Stimulated activated CD4-positive, alpha-beta T cell treated with anti-CD3 and anti-CD28 coated beads, Interleukin-1b, Interleukin-23, amount 100 ng/mL, for 1 hour (primary cell): ENCODE data around the gene PPT2.
"Not testable (repeated sequence)": the region's sequence is repeated elsewhere in the genome, so short reads cannot be mapped to it uniquely, and the experiment has no call there.

Source experiments
- DNase-seq, 2 donors: peaks; one replicate each; pipeline ENCODE4 v3.0.0-alpha.2; 2020; ENCODE audit warnings: low read depth in 2 of 2

Gene PPT2

DNA sequence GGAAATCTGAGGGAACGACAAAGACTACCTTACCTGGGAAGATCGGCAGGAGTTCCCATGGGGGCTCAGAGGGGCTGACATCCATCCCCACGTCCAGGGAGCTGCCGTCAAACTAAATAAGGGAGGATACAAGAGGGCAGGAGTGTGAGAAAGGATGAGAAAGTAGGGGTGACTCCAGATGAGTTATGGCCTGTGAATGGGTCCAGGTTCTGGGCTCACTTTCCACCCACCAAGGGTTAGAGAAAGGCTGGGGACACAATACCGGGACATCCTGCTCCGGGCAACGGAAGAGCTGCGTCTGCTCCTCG lies 26.6 kb upstream of the PPT2 start:
- no peak for DNase-seq

DNA sequence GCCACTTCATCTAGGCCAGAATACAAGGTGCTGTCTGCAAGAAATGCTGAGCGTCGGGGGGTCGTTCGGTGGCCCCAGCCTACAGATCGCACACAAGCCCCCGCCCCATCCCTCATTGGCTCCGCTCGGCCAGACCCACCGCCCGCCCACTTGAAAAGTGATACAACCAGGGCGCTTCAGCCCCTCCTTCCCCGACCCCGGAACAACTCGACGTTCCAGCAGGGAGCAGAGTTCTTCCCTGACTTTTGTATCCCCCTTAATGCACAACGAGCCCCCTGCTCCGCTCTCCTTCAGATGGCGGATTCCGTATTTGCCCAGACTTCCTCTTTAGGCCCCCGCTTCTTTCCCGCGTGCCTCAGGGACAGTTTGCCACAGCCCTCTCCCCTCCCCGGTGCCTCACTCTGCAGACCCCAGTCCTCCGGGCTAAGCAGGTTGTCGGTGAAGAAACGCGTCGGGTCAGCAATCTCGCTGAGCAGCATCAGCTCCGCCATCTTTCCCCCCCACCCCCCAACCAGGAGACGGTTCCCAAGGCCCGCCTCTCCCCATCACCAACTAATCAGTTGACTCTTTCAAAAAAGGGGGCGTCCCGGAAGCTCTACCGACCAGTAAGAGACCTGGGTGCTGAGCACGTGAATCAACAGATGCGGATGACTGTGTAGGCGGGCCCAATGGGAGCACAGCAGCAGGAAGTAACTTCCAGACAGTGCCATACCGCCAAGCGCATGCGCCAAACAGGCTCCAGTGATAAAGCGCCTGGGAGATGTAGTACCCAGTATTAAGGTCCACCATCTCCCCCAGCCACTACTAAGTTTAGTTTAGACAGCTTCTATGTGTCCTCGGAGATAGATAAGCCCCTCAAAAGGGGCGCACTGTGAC lies 26.0 kb upstream of the PPT2 start, which contains the start of gene ATF6B:
Gene ATF6B (minus strand): TSS at position 530 of the 876 bp plus-strand sequence. CDS start 39 bp downstream, at position 491.
- peak; percentile 81 to 95 for DNase-seq

DNA sequence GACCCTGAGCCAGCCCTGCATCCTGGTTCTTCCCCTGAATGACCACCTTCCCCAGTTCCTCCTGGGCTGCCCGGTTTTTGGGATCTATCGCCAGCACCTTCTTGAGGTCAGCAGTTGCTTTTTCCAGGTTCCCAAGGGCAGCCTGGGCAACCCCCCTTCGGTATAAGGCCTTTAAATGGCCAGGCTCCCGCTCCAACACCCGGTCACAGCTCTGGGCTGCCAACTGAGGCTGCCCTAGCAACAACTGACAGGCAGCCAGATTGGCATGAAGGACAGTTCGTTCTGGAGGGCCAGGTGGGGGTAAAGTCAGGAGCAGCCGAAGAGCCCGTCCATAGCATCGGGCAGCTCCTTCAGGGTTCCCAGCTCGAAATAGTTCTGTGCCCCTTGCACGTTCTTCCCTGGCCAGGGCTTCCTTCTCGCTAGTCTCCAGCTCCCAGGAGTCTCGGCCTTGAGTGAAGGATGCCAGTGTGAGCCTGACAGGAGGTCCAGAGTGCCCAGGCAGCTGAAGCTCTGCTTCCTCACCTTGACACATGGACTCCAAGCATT lies 25.1 kb upstream of the PPT2 start:
- DNase-seq: no peak

GRCh38 chr6:32129297-32130088 lies 24.4 kb upstream of the PPT2 start:
- DNase-seq: no peak

DNA sequence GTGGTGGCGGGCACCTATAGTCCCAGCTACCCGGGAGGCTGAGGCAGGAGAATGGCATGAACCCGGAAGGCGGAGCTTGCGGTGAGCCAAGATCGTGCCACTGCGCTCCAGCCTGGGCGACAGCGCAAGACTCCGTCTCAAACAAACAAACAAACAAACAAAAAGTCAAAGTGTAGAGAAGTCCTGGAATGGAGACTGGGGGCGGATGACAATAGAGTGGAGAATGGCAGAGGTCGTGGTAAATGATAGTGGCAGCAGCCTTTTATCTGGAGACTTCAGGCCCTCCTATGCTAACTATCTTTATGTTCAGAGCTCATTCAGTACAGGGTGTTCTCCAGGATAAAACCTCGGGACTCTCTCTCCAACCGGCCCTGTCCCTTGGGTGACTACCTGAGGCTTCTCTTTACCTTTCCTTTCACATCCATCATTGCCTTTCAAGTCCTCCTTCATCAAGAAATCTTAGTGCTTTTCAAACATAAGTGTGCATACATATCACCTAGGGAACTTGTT lies 22.4 kb upstream of the PPT2 start:
- no peak for DNase-seq

DNA sequence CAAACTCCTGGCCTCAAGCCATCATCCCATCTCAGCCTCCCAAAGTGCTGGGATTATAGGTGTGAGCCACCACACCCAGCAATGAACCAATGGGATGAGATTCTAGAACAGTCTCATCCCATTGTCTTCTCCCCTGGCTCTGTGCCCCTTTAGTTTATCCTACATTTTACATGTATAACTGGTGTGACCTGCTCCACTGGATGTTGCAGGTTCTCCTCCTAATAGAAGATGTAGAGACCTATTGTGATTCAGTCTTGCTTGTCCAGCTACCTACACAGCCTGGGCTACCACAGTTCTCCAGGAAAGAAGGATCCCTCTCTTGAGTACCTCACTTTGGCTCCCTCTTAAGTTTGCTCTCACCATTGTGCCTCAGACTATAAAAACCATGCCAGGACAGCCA lies 21.8 kb upstream of the PPT2 start:
- DNase-seq: no peak

- no peak for DNase-seq
Observed at GRCh38 chr6:32133786-32134185, 20.2 kb upstream of the PPT2 start.

DNA sequence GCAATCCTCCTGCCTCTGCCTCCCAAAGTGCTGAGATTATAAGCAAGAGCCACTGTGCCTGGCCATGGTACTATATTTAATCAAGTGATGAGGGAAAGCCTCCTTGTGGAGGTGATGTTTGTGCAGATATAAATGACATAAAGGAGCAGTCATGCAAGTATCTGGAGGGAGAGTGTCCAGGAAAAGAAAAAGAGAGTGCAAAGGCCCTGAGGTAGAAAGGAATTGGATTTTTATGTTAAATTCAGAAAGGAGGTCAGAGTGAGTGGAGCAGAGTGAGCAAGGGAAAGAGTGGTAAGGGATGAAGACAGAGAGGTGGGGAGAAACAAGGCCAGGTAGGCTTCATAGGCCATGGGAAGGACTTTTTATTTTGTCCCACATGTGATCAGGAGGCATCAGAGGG lies 16.5 kb upstream of the PPT2 start:
- no peak for DNase-seq

GRCh38 chr6:32139590-32139989 lies 14.4 kb upstream of the PPT2 start:
- no peak for DNase-seq

DNA sequence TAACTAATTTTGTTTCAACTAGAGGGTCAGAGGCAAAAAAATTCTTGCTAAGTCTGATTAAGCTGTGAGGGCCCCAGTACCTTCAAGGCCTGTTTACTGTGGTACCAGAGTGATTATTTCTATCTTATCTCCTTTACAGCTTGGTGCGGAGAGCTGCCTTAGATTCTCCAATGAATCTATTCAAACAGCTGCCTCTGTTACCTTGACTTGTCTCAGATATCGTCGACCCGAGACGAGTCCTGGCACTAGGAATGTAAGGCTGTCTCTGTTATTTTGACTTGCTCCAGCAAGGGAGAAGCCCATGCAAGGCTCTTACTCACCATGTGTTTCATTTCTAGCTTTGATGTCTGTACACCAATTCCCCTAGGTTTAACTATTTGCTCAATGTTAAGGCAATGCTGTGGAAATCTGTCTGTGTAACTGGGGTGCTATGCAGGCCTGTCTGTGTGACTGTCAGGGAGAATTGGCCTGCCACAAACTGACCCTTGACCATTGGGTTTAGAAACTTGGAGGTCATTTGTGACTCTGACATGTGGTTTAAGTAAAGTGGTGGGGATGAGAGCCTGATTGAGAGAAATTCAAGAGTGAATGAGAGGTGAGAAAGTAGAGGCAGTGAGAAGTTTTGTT lies 13.4 kb upstream of the PPT2 start:
- DNase-seq: no peak

GRCh38 chr6:32144238-32144637 lies 9.7 kb upstream of the PPT2 start:
- not testable (repeated sequence) for DNase-seq

DNA sequence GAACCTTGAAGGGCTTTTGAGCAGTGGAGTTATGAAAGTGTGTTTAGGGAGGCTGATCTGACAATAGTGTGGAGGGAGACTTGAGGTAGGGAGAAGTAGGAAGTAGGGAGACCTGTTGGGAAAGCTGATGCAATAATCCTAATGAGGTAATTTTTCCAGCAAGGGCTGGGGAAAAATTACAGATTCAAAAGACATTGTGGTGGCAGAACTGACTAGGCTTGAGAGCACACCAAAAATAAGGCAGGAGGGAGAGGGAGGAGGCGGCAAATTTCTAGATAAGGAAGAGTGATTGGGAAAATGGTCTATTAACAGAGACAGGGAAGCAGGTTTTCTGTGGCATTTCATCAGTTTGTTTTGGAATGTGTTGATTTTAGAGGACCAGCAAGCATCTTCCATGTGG lies 7.7 kb upstream of the PPT2 start:
- DNase-seq: no peak

DNA sequence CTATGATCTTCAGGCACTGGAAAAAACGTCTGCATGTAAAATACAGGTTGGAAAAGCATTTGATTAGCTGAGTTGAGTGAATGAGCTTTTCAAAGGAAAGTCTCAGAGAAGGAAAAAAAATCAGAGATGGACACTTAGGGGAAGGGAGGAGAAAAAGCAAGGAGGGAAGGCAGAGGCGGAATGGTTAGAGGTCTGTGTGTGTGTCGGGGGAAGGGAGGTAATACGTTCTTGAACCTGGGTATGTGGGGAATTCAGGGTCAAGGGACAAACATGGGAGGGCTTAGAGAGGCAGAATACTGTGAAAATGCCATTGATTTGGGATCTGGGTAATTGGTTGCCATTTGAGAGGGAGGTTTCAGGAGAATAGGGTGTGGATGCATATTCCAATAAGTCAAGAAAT lies 7.3 kb upstream of the PPT2 start:
- no peak for DNase-seq

- no peak for DNase-seq
Observed at GRCh38 chr6:32147401-32148132, 6.4 kb upstream of the PPT2 start.

DNA sequence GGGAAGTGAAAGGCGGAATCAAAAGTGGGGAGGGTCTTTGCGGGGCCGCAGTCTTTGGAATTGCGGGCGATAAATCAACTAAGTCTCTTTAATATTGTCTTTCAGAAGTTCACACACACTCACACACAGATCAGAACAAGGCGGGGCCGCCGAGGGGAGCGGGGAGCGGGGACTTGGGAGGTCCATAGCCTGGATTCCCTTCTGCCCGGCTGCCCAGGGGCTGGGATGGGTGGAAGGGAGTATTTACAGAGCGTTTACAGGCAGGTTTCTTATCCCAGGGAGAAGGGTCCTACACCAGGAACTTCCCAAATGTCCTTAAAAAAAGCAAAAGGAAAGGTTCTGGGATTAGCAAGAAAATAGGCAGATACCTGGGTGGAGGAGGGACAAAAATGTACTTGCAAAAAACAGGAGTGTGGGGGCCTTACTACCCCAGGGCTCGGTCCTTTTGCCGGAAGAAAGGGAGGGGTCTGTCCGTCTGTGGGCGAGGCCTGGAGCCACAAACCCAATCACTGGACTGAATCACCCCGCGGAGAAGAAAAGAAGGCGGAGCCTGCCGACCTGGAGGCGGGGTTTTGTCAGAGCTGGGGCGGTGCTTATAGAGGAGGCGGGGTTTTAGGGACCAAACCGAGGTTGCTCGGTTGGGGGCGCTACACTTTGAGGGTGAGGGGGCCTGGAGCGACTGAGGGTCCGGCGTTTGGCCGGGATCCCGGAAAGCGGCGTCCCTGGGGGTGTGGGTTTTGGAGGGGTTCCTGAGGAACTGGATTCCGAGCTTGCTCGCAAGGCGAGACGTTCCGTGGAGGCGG lies 5.5 kb upstream of the PPT2 start:
- DNase-seq: peak in 1 of 2 donors; percentile 62

DNA sequence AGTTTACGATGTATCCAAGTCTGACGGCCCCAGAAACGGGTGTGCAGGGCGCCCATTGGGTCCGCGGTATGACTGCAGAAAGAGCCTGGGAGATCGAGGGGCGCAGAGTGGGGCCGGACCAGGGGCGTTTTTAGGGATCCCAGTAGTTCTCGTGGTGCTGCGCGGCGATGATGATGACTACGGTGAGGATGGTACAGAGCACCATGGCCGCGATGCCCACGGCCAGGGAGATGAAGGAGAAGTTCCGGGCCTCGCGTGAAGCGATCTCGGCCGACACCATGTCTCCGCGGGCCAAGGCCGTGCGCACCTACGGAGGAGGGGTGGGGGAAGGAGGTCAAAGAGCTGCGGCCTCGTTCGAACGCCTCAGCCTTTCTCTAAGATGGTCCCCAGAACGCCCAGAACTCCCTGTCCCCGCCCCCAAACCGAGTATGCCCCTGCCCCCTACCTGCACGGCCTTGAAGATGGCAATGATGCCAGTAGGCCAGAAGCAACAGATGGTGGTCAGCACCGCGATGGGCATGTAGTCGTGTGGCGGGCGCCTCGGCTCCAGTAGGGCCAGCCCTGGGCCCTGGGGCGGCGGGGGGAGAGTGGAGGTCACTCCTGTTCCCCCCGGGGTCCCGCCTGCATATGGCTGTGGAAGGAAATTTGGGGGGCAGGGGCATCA lies 4.7 kb upstream of the PPT2 start:
- DNase-seq: no peak

DNA sequence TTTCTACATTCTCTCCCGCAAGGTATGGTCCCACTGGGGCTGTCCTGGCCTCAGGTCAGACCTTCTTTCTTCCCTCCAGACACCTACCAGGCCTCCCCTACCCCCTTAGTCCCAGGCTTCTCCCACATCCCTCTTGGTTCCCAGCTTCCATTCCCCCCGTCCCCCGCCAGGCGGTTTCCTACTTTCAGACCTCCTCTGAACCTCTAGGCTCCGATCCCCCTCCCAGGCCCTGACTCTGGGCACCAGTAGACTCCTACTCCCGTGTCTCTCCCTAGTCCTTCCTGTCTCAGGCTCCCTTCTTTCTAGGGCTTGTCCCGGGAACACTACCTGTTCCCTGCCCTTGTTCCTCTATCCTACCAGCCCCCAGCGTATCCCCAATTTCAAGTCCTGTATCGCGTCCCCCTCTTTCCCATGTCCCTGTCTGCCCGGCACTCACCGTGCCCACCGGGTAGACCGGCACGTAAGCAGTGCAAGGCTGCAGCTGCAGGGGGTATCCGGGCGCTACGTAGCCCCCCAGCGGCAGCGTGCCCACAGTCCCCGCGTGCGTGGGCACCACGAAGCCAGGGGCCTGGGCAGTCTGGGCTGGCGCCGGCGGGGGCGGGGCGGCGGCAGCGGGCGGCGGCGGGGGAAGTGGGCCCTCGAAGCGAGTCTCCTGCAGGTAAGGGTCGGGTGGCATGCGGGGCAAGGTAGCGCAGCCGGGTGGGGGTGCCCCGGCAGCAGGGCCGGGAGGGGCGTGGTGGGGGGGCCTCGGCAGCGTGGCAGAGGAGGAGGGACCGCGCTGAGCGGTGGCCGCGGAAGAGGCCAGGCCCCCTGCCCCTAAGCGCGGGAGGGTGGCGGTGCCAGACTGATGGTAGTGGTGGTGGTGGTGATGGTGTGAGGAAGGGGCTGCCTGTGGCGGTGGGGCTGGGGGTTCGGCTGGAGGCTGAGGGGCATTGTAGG lies 3.7 kb upstream of the PPT2 start:
- no peak for DNase-seq

GRCh38 chr6:32151181-32151862 lies 2.6 kb upstream of the PPT2 start:
- no peak for DNase-seq
